ENCODE data around the gene F13A1.
"Not testable (repeated sequence)": the region's sequence is repeated elsewhere in the genome, so short reads cannot be mapped to it uniquely, and the experiment has no call there.

The F13A1 gene

GRCh38 chr6:6320901-6321300, 439 bp upstream of the F13A1 start:
- Histone ChIP-seq H3K9ac (ENCODE audit: low read depth in 1 of 2, low read length in 2 of 2) (no peak overlapping the region), H3K27me3 (ENCODE audit: control insufficient read depth in 2 of 2, insufficient read depth in 2 of 2, low read length in 2 of 2) (peaks cover 16 to 20% of the 10 kb centered on the region in 2 donors), H3K36me3 (ENCODE audit: control insufficient read depth in 2 of 2, insufficient read depth in 2 of 2, low read length in 2 of 2) (no peaks in the 10 kb centered on the region), H3K27ac (ENCODE audit: low read depth in 2 of 2, low read length in 2 of 2) (no peak overlapping the region), H3K4me3 (ENCODE audit: low read length in 2 of 2) (no peak overlapping the region), H3K4me1 (ENCODE audit: control insufficient read depth in 2 of 2, insufficient read depth in 2 of 2, low read length in 2 of 2) (no peaks in the 10 kb centered on the region), H3K9me3 (ENCODE audit: control insufficient read depth in 2 of 2, low read length in 2 of 2) (no peaks in the 10 kb centered on the region)

DNA sequence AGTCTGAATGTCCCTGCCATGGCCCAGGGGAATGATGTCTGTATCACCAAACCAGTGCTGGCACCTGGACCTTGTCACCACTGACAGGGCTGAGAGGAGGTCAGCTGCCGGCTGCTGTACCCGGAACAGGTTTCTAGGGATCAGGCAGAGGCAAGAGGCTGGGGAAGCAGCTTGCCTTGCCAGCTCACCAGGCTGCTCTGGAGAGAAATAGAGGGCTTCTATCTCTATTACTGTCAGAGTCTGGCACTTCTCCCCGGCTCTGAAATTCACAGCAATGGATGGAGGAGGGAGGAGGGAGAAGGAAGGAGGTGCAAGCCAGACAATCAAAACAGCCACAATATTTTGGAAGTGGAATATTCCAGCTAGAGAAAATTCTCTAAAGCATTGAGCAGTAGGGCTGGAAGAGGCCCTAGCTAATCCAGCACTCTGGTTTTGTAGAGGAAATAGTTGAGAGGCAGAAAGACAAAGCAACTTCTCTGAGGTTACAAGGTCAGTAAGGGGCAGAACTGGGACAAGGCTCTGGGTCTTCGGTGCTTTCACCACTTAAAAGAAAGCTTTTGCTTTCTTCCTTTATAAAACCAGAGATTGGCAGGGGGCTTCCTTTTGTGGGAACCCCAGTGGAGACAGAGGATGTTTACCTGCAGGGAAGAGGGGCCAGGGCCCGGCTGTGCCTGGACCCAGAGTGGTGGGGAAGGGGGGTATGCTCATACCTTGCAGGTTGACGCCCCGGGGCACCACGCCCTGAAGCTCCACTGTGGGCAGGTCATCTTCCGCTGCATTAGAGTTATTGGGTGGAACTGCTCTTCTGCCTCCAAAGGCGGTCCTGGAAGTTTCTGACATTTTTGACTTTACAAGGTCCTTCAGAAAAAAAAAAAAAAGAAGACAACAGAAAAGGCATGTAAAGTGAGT, 2.4 kb downstream of the F13A1 start:
- no peaks in the 10 kb centered on the region for H3K4me1 ChIP-seq (ENCODE audit: control insufficient read depth in 2 of 2, insufficient read depth in 2 of 2, low read length in 2 of 2)
- no peaks in the 10 kb centered on the region for H3K36me3 ChIP-seq (ENCODE audit: control insufficient read depth in 2 of 2, insufficient read depth in 2 of 2, low read length in 2 of 2)
- H3K27ac ChIP-seq (ENCODE audit: low read depth in 2 of 2, low read length in 2 of 2) = peak overlapping the region in 1 of 2 donors; percentile 10
- no peaks in the 10 kb centered on the region for H3K9me3 ChIP-seq (ENCODE audit: control insufficient read depth in 2 of 2, low read length in 2 of 2)
- peaks cover 16 to 18% of the 10 kb centered on the region in 2 donors for H3K27me3 ChIP-seq (ENCODE audit: control insufficient read depth in 2 of 2, insufficient read depth in 2 of 2, low read length in 2 of 2)
- H3K4me3 ChIP-seq (ENCODE audit: low read length in 2 of 2) = no peak overlapping the region
- no peak overlapping the region for H3K9ac ChIP-seq (ENCODE audit: low read depth in 1 of 2, low read length in 2 of 2)

DNA sequence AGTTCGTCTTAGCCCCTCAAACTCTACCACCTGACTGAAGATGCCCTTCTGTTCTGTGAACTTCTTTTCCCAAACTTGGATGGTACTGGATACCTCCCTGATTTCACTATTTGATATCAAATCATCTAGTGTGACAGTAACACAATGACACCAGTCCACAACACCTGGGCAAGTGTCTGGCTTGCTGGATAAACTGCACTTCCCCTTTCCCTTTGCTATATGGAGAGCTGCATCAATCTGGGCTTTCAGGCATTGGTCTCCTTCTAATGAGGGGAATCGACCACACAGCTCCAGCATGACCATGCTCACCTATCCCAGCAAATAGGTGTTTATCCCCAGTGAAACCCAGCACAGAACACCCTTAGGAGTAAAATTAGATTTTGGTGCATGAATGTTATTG, 3.1 kb downstream of the F13A1 start:
- Histone ChIP-seq H3K27me3 (ENCODE audit: control insufficient read depth in 2 of 2, insufficient read depth in 2 of 2, low read length in 2 of 2) (peaks cover 15 to 16% of the 10 kb centered on the region in 2 donors), H3K36me3 (ENCODE audit: control insufficient read depth in 2 of 2, insufficient read depth in 2 of 2, low read length in 2 of 2) (no peaks in the 10 kb centered on the region), H3K9me3 (ENCODE audit: control insufficient read depth in 2 of 2, low read length in 2 of 2) (no peaks in the 10 kb centered on the region), H3K27ac (ENCODE audit: low read depth in 2 of 2, low read length in 2 of 2) (no peak overlapping the region), H3K9ac (ENCODE audit: low read depth in 1 of 2, low read length in 2 of 2) (no peak overlapping the region), H3K4me1 (ENCODE audit: control insufficient read depth in 2 of 2, insufficient read depth in 2 of 2, low read length in 2 of 2) (no peaks in the 10 kb centered on the region), H3K4me3 (ENCODE audit: low read length in 2 of 2) (no peak overlapping the region)

DNA sequence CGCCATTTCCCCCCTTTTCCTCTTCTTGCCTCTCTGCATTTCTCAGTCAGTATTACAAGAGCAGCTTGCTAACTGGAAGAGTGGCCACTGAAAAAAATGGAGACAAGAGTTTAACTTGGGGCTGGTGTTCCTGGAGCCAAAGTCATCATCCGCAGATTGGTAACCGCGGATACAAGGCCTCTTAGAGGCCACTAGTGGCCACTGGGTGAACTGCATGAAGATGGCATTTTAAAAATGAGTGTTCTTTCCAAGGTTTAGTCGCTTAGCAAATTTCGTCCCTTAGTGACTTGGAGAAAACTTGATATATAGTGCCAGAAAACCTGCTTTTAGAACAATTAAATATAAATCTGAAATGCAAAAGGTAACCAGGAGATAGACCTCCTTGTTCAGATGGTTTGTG, 4.8 kb downstream of the F13A1 start:
- Histone ChIP-seq H3K9me3 (ENCODE audit: control insufficient read depth in 2 of 2, low read length in 2 of 2) (no peaks in the 10 kb centered on the region), H3K4me3 (ENCODE audit: low read length in 2 of 2) (no peak overlapping the region), H3K27ac (ENCODE audit: low read depth in 2 of 2, low read length in 2 of 2) (no peak overlapping the region), H3K36me3 (ENCODE audit: control insufficient read depth in 2 of 2, insufficient read depth in 2 of 2, low read length in 2 of 2) (no peaks in the 10 kb centered on the region), H3K27me3 (ENCODE audit: control insufficient read depth in 2 of 2, insufficient read depth in 2 of 2, low read length in 2 of 2) (peaks cover 6 to 16% of the 10 kb centered on the region in 2 donors), H3K4me1 (ENCODE audit: control insufficient read depth in 2 of 2, insufficient read depth in 2 of 2, low read length in 2 of 2) (no peaks in the 10 kb centered on the region), H3K9ac (ENCODE audit: low read depth in 1 of 2, low read length in 2 of 2) (no peak overlapping the region)

DNA sequence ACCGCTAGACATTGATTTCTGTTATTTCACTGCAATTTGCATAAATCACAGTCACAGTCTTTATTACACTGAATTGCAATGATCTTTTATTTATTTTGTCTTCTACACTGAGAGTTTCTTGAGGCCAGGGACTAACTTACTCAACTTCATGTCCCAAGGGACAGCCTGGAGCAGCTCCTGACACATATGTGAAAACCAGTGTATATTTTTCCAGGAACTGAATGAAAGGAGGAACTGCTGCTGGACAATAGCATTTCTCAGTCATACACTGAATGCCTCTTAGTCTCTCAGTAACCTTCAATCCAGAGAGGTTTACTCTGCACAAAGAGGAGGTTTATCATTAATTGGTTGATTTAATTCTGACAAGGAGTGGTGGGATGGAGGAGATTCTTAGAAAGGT, 5.9 kb downstream of the F13A1 start:
- Histone ChIP-seq H3K9ac (ENCODE audit: low read depth in 1 of 2, low read length in 2 of 2) (no peak overlapping the region), H3K4me1 (ENCODE audit: control insufficient read depth in 2 of 2, insufficient read depth in 2 of 2, low read length in 2 of 2) (no peaks in the 10 kb centered on the region), H3K9me3 (ENCODE audit: control insufficient read depth in 2 of 2, low read length in 2 of 2) (no peaks in the 10 kb centered on the region), H3K36me3 (ENCODE audit: control insufficient read depth in 2 of 2, insufficient read depth in 2 of 2, low read length in 2 of 2) (no peaks in the 10 kb centered on the region), H3K4me3 (ENCODE audit: low read length in 2 of 2) (no peak overlapping the region), H3K27me3 (ENCODE audit: control insufficient read depth in 2 of 2, insufficient read depth in 2 of 2, low read length in 2 of 2) (peaks cover 0 to 11% of the 10 kb centered on the region in 2 donors), H3K27ac (ENCODE audit: low read depth in 2 of 2, low read length in 2 of 2) (no peak overlapping the region)

DNA sequence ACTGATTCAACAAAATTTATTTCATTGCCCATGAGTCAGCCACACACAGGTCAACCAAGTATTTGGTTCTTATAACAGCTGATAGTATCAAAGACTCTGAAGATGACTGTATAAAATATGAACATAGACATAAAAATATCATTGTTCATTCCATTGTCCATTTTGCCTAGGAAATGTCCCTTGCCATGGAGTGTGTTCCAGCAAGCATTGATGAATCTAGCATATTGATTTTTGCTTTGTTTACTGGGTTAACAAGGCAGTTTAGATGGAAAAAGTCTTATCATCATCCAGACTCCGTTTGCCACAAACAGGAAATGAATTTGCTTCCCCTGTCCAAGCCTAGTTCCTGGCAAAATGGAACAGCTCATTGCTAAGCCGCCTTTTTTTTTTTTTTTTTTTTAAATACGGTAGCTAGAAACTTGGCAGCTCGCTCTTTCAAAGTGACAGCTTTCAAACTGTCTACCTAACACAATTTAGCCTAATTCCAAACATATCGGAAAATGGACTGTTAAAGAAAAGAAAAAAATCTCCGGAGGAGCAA, 7.5 kb downstream of the F13A1 start:
- Histone ChIP-seq H3K4me3 (ENCODE audit: low read length in 2 of 2) (no peak overlapping the region), H3K27me3 (ENCODE audit: control insufficient read depth in 2 of 2, insufficient read depth in 2 of 2, low read length in 2 of 2) (peaks cover 3 to 9% of the 10 kb centered on the region in 2 donors), H3K4me1 (ENCODE audit: control insufficient read depth in 2 of 2, insufficient read depth in 2 of 2, low read length in 2 of 2) (no peaks in the 10 kb centered on the region), H3K9me3 (ENCODE audit: control insufficient read depth in 2 of 2, low read length in 2 of 2) (no peaks in the 10 kb centered on the region), H3K9ac (ENCODE audit: low read depth in 1 of 2, low read length in 2 of 2) (no peak overlapping the region), H3K27ac (ENCODE audit: low read depth in 2 of 2, low read length in 2 of 2) (no peak overlapping the region), H3K36me3 (ENCODE audit: control insufficient read depth in 2 of 2, insufficient read depth in 2 of 2, low read length in 2 of 2) (no peaks in the 10 kb centered on the region)

DNA sequence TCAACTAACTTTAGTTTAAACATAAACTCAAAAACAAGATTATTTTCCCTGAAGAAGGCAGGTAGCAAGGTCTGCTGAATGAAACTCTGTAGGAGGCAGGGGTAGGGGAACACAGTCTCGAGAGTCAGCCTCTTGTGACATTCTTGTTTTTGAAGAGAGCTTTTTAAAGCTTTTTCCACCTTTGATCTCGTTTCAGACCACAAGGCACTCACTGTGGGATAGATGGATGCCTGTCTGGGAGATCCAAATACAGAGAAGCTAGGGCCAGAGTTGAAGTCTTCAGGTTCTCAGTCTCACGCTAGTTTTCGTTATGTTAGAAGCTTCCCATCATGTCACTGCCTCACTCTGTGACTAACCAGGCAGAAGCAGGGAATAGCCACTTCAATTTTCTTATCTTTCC, 14.9 kb downstream of the F13A1 start:
- no peak overlapping the region for H3K9ac ChIP-seq (ENCODE audit: low read depth in 1 of 2, low read length in 2 of 2)
- H3K27ac ChIP-seq (ENCODE audit: low read depth in 2 of 2, low read length in 2 of 2) = no peak overlapping the region
- H3K4me3 ChIP-seq (ENCODE audit: low read length in 2 of 2) = no peak overlapping the region
- H3K4me1 ChIP-seq (ENCODE audit: control insufficient read depth in 2 of 2, insufficient read depth in 2 of 2, low read length in 2 of 2) = no peaks in the 10 kb centered on the region
- H3K27me3 ChIP-seq (ENCODE audit: control insufficient read depth in 2 of 2, insufficient read depth in 2 of 2, low read length in 2 of 2) = peaks cover 0 to 3% of the 10 kb centered on the region in 2 donors
- no peaks in the 10 kb centered on the region for H3K9me3 ChIP-seq (ENCODE audit: control insufficient read depth in 2 of 2, low read length in 2 of 2)
- no peaks in the 10 kb centered on the region for H3K36me3 ChIP-seq (ENCODE audit: control insufficient read depth in 2 of 2, insufficient read depth in 2 of 2, low read length in 2 of 2)

DNA sequence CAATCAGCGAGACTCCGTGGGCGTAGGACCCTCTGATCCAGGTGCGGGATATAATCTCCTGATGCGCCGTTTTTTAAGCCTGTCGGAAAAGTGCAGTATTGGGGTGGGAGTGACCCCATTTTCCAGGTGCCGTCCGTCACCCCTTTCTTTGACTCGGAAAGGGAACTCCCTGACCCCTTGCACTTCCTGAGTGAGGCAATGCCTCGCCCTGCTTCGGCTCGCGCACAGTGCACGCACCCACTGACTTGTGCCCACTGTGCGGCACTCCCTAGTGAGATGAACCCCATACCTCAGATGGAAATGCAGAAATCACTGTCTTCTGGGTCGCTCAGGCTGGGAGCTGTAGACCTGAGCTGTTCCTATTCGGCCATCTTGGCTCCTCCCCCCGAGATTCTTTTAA, 20.1 kb downstream of the F13A1 start:
- H3K4me1 ChIP-seq (ENCODE audit: control insufficient read depth in 2 of 2, insufficient read depth in 2 of 2, low read length in 2 of 2); H3K27ac ChIP-seq (ENCODE audit: low read depth in 2 of 2, low read length in 2 of 2); H3K4me3 ChIP-seq (ENCODE audit: low read length in 2 of 2); H3K27me3 ChIP-seq (ENCODE audit: control insufficient read depth in 2 of 2, insufficient read depth in 2 of 2, low read length in 2 of 2); H3K36me3 ChIP-seq (ENCODE audit: control insufficient read depth in 2 of 2, insufficient read depth in 2 of 2, low read length in 2 of 2); H3K9me3 ChIP-seq (ENCODE audit: control insufficient read depth in 2 of 2, low read length in 2 of 2); H3K9ac ChIP-seq (ENCODE audit: low read depth in 1 of 2, low read length in 2 of 2): not testable (repeated sequence)

DNA sequence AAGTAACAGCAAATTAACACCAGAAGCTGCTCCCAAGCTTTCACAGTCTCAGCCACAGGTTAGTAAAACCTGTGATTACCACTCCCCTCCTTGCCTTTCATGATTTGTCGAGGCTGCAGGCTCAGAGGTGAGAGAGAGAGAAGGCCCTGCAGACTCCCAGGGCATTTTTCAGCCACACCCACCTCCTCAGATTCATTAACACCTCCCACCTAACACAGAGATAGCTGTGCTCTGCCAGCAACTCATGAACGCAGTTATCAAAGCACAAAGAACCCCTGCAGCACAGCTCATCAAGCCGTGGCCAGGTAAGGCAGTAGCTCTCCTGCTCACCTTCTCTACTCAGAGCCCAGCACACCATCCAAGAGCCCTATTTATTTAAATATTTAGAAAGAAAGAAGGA, 27.1 kb downstream of the F13A1 start:
- Histone ChIP-seq H3K9ac (ENCODE audit: low read depth in 1 of 2, low read length in 2 of 2) (no peak overlapping the region), H3K27me3 (ENCODE audit: control insufficient read depth in 2 of 2, insufficient read depth in 2 of 2, low read length in 2 of 2) (peaks cover 0 to 8% of the 10 kb centered on the region in 2 donors), H3K4me1 (ENCODE audit: control insufficient read depth in 2 of 2, insufficient read depth in 2 of 2, low read length in 2 of 2) (no peaks in the 10 kb centered on the region)

DNA sequence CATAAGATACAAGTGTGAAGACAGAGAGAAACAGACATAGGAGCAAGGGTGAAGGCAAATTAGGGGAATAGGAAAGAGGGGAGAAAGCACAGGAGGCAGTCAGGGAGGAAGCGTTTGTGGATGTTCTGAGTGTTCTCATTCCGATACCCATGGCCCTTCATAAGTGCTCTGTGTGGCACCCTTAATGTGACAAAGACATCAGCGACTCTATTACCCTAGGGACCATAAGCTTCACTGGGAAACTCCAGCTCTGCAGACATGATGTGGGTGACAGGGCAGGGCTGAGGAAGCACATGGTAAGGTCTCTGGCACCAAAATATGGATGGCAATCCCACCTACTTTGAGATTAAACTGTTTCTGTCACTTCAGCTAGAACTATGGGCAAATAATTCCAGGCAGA, 33.0 kb downstream of the F13A1 start:
- Histone ChIP-seq H3K9ac (ENCODE audit: low read depth in 1 of 2, low read length in 2 of 2) (no peak overlapping the region), H3K9me3 (ENCODE audit: control insufficient read depth in 2 of 2, low read length in 2 of 2) (no peaks in the 10 kb centered on the region)

More for the DNA sequence above, 27.1 kb downstream of the F13A1 start:
- Histone ChIP-seq H3K36me3 (ENCODE audit: control insufficient read depth in 2 of 2, insufficient read depth in 2 of 2, low read length in 2 of 2) (no peaks in the 10 kb centered on the region), H3K27ac (ENCODE audit: low read depth in 2 of 2, low read length in 2 of 2) (no peak overlapping the region), H3K9me3 (ENCODE audit: control insufficient read depth in 2 of 2, low read length in 2 of 2) (no peaks in the 10 kb centered on the region), H3K4me3 (ENCODE audit: low read length in 2 of 2) (no peak overlapping the region)

More for the DNA sequence above, 33.0 kb downstream of the F13A1 start:
- Histone ChIP-seq H3K4me1 (ENCODE audit: control insufficient read depth in 2 of 2, insufficient read depth in 2 of 2, low read length in 2 of 2) (no peaks in the 10 kb centered on the region), H3K27me3 (ENCODE audit: control insufficient read depth in 2 of 2, insufficient read depth in 2 of 2, low read length in 2 of 2) (peaks cover 0 to 8% of the 10 kb centered on the region in 2 donors), H3K4me3 (ENCODE audit: low read length in 2 of 2) (no peak overlapping the region), H3K36me3 (ENCODE audit: control insufficient read depth in 2 of 2, insufficient read depth in 2 of 2, low read length in 2 of 2) (no peaks in the 10 kb centered on the region), H3K27ac (ENCODE audit: low read depth in 2 of 2, low read length in 2 of 2) (no peak overlapping the region)
